Smooth muscle cell (in vitro differentiated cells): Measurements from ENCODE around the gene STX2. TPM values are rescaled to one million over a fixed set of nuclear protein-coding genes. Genes with fewer than 3 reads are reported as not detected.

Experiments used
- DNase-seq: peaks from one replicate; lab custom pipeline; 2025; ENCODE audit not compliant: unreplicated experiment; lab: John Stamatoyannopoulos, UW
- H2AFZ ChIP-seq: fragments of 200-600 bp; sonication (generic); 2 replicates; pipeline ENCODE4 v1.6.0; 2016; ENCODE audit warnings: antibody characterized with exemption, low read depth, mild to moderate bottlenecking
- H3F3A ChIP-seq: fragments of 200-600 bp; sonication (generic); 2 replicates; pipeline ENCODE4 v1.6.0; 2017; ENCODE audit warnings: antibody characterized with exemption, low read depth
- H3K27ac ChIP-seq: fragments of 200-600 bp; sonication (generic); 2 replicates; pipeline ENCODE4 v1.5.1; 2016; ENCODE audit warnings: low read depth, mild to moderate bottlenecking
- H3K27me3 ChIP-seq: fragments of 200-600 bp; sonication (generic); 2 replicates; pipeline ENCODE4 v1.6.1; 2016; ENCODE audit warnings: low read depth, mild to moderate bottlenecking
- H3K36me3 ChIP-seq: fragments of 200-600 bp; sonication (generic); 2 replicates; pipeline ENCODE4 v1.5.1; 2016; ENCODE audit warnings: low read depth
- H3K4me1 ChIP-seq: fragments of 200-600 bp; sonication (generic); 2 replicates; pipeline ENCODE4 v1.5.1; 2016; ENCODE audit warnings: low read depth
- H3K4me2 ChIP-seq: fragments of 200-600 bp; sonication (generic); 2 replicates; pipeline ENCODE4 v1.6.0; 2016; ENCODE audit warnings: mild to moderate bottlenecking
- H3K4me3 ChIP-seq: fragments of 200-600 bp; sonication (generic); 2 replicates; pipeline ENCODE4 v1.5.1; 2016; ENCODE audit warnings: mild to moderate bottlenecking
- H3K79me2 ChIP-seq: fragments of 200-600 bp; sonication (generic); 2 replicates; pipeline ENCODE4 v1.6.0; 2016; ENCODE audit warnings: low read depth, mild to moderate bottlenecking
- H3K9ac ChIP-seq: fragments of 200-600 bp; sonication (generic); 2 replicates; pipeline ENCODE4 v1.6.0; 2016; ENCODE audit warnings: low read depth
- H3K9me3 ChIP-seq: fragments of 200-600 bp; sonication (generic); replicated peaks from 2 replicates; pipeline ENCODE4 v1.5.1; 2016; ENCODE audit warnings: low read depth
- H4K20me1 ChIP-seq: fragments of 200-600 bp; sonication (generic); 2 replicates; pipeline ENCODE4 v1.6.0; 2016; ENCODE audit warnings: low read depth
- CTCF ChIP-seq: fragments of 200-600 bp; sonication (generic); IDR thresholded peaks from 2 replicates; pipeline ENCODE4 v1.5.1; 2017; ENCODE audit warnings: borderline replicate concordance, mild to moderate bottlenecking, antibody characterized with exemption; ENCODE audit not compliant: insufficient read depth, poor library complexity, severe bottlenecking
- WGBS: methylation state at CpG from one replicate; pipeline ENCODE4 v1.1.7; 2016; ENCODE audit warnings: low lambda C conversion rate; 5-methylcytosine and 5-hydroxymethylcytosine counted together
- polyA plus RNA-seq: library from polyadenylated mRNA; unstranded; fragments of >200 nt; fragmentation: Nextera tagmentation; extraction: Ambion mirVana; gene quantifications from 2 replicates; pipeline ENCODE4 v1.2.1, GENCODE V29; 2016
- total RNA-seq: library from RNA; depleted of rRNA; stranded (reverse); fragments of >200 nt; gene quantifications from 2 replicates; pipeline ENCODE4 v1.2.3, GENCODE V29; 2014

The STX2 gene
- total and polyA plus RNA-seq, 2 experiments from 2014 or later = 25.3 to 32.8 TPM

DNA sequence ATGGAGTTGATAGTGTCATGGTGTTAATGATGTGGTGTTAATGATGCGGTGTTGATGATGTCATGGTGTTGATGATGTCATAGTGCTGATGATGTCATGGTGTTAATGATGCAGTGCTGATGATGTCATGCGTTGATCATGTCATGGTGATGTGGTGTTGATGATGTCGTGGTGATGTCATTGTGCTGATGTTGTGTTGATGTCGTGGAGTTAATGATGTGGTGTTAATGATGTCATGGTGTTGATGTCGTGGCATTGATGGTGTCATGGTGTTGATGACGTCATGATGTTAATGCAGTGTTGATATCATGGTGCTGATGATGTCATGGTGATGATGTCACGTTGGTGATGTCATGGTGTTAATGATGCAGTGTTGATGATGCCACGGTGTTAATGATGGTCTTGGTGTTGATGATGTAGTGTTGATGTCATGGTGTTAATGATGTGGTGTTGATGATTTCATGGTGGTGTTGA lies 73.8 kb downstream of the STX2 start:
- Histone ChIP-seq H3K4me2 (no peak overlapping the region), H3K9ac (no peak overlapping the region), H3K79me2 (no peaks in the 10 kb centered on the region), H3K27ac (no peak overlapping the region), H2AFZ (no peak overlapping the region), H3K36me3 (no peaks in the 10 kb centered on the region), H3K4me1 (no peaks in the 10 kb centered on the region), H3K27me3 (peaks cover 7% of the 10 kb centered on the region), H4K20me1 (no peaks in the 10 kb centered on the region), H3K9me3 (no peaks in the 10 kb centered on the region), H3F3A (no peaks in the 10 kb centered on the region), H3K4me3 (no peak overlapping the region)
- 95% methylated on average over 8 of the region's 8 CpGs for WGBS
- no peak for TF ChIP-seq CTCF
- DNase-seq = no peak

- WGBS = 96% methylated on average over 14 of the region's 14 CpGs
- peaks cover 5% of the 10 kb centered on the region for H3K27me3 ChIP-seq
- no peak overlapping the region for H3K9ac ChIP-seq
- H4K20me1 ChIP-seq = no peaks in the 10 kb centered on the region
- TF ChIP-seq CTCF = no peak
- no peaks in the 10 kb centered on the region for H3F3A ChIP-seq
- DNase-seq = no peak
- no peak overlapping the region for H2AFZ ChIP-seq
- no peaks in the 10 kb centered on the region for H3K36me3 ChIP-seq
- no peaks in the 10 kb centered on the region for H3K4me1 ChIP-seq
- H3K9me3 ChIP-seq = no peaks in the 10 kb centered on the region
- no peak overlapping the region for H3K4me3 ChIP-seq
- H3K4me2 ChIP-seq = no peak overlapping the region
- no peaks in the 10 kb centered on the region for H3K79me2 ChIP-seq
- no peak overlapping the region for H3K27ac ChIP-seq
These were observed 74.4 kb downstream of the STX2 start for GRCh38 chr12:130764475-130765185.

GRCh38 chr12:130764073-130764472 lies 75.0 kb downstream of the STX2 start:
- H2AFZ ChIP-seq = no peak overlapping the region
- H3K36me3 ChIP-seq = no peaks in the 10 kb centered on the region
- DNase-seq = no peak
- H4K20me1 ChIP-seq = no peaks in the 10 kb centered on the region
- 97% methylated on average over 4 of the region's 4 CpGs for WGBS
- H3K9ac ChIP-seq = no peak overlapping the region
- no peaks in the 10 kb centered on the region for H3K79me2 ChIP-seq
- no peaks in the 10 kb centered on the region for H3K9me3 ChIP-seq
- H3K4me1 ChIP-seq = no peaks in the 10 kb centered on the region
- H3K27me3 ChIP-seq = peaks cover 3% of the 10 kb centered on the region
- no peak for TF ChIP-seq CTCF
- no peaks in the 10 kb centered on the region for H3F3A ChIP-seq
- H3K27ac ChIP-seq = no peak overlapping the region
- H3K4me3 ChIP-seq = no peak overlapping the region
- H3K4me2 ChIP-seq = no peak overlapping the region

DNA sequence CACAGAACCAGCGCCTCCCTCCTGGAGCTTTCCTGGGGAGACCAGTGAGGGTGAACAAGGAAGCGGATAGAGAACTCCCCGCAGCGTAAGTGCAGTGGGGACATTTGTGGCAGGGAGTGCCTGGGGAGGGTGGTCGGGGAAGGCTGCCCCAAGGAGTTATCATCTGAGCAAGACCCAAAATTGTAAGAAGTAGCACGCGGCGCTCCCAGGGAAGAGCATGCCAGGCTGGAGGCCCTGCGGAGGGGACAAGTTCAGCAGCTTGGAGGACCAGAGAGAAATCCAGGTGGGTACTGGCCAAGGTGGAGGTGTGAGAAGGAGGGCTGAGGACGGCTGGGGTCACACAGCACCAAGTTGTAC lies 76.8 kb downstream of the STX2 start:
- no peaks in the 10 kb centered on the region for H4K20me1 ChIP-seq
- no peaks in the 10 kb centered on the region for H3K79me2 ChIP-seq
- no peak for TF ChIP-seq CTCF
- H3K4me2 ChIP-seq = no peak overlapping the region
- H3K9me3 ChIP-seq = no peaks in the 10 kb centered on the region
- no peak overlapping the region for H3K4me3 ChIP-seq
- H3K9ac ChIP-seq = no peak overlapping the region
- WGBS = 86% methylated on average over 10 of the region's 10 CpGs
- no peaks in the 10 kb centered on the region for H3K4me1 ChIP-seq
- H3K27me3 ChIP-seq = no peaks in the 10 kb centered on the region
- H3K27ac ChIP-seq = no peak overlapping the region
- H3F3A ChIP-seq = no peaks in the 10 kb centered on the region
- no peak overlapping the region for H2AFZ ChIP-seq
- DNase-seq = no peak
- H3K36me3 ChIP-seq = no peaks in the 10 kb centered on the region
